Dermis lymphatic vessel endothelial cell (primary cell): ENCODE results near the gene LEO1. TPM values are rescaled to one million over a fixed set of nuclear protein-coding genes. Genes with fewer than 3 reads are reported as not detected.

Source experiments
- total RNA-seq: library from RNA; depleted of rRNA; stranded (reverse); fragments of >200 nt; gene quantifications from 2 replicates; pipeline ENCODE4 v1.2.1, GENCODE V29; 2014

Gene LEO1
- total RNA-seq, result 21.9 and 37.5 TPM in 2 replicates

GRCh38 chr15:51971375-51972133 lies at the start of gene LEO1:
TSS of gene LEO1 (minus strand) at chr15:51971778. CDS start at chr15:51971745, 33 bp downstream.

GRCh38 chr15:52018693-52019393 lies 47.3 kb upstream of the LEO1 start, which contains the start of gene MAPK6:
TSS of gene MAPK6 (plus strand) at chr15:52019219. CDS start at chr15:52046461, 27,242 bp downstream.

Other genes with a start within 250 kb of the LEO1 start
- 21.7 and 29.4 TPM in 2 replicates for gene LYSMD2, start 234.1 kb downstream of the LEO1 start, total RNA-seq
- 41.9 and 42.2 TPM in 2 replicates for gene TMOD2, start 220.2 kb downstream of the LEO1 start, total RNA-seq
- gene TMOD3, start 142.1 kb downstream of the LEO1 start, total RNA-seq, result 80.5 and 90.7 TPM in 2 replicates
- 45.9 and 56.7 TPM in 2 replicates for gene MAPK6, start 47.4 kb upstream of the LEO1 start, total RNA-seq
- gene BCL2L10, start 141.0 kb upstream of the LEO1 start, total RNA-seq, result 1.5 and 2.1 TPM in 2 replicates
- 54.0 and 58.2 TPM in 2 replicates for gene GNB5, start 219.6 kb upstream of the LEO1 start, total RNA-seq